CD14-positive monocyte (primary cell): ENCODE results near the gene CHST11. TPM values are rescaled to one million over a fixed set of nuclear protein-coding genes. Genes with fewer than 3 reads are reported as not detected.
A peak's percentile ranks its signal among the peaks of the same experiment; 100 is the strongest.

Experiments used
- DNase-seq, 3 donors: peaks; one replicate each; pipeline ENCODE4 v3.0.0-alpha.2; 2011 to 2022
- H2AFZ ChIP-seq: 2 replicates; pipeline ENCODE4 v1.6.0; 2012; ENCODE audit warnings: mild to moderate bottlenecking, low read depth, low read length, inconsistent platforms; ENCODE audit not compliant: insufficient read depth, poor library complexity, severe bottlenecking
- H3K27ac ChIP-seq, 2 donors: 1 replicate in 1 of 2; 2 replicates in 1 of 2; pipeline ENCODE4 v1.5.1; 2012 to 2013; ENCODE audit warnings: low read length in 2 of 2, control low read depth in 1 of 2, inconsistent platforms in 1 of 2, low read depth in 1 of 2, mild to moderate bottlenecking in 1 of 2
- H3K27me3 ChIP-seq, 2 donors: one replicate each; pipeline versions ENCODE4 v1.6.0 to v1.6.1; 2011 to 2013; ENCODE audit warnings: low read length in 2 of 2; ENCODE audit not compliant: control insufficient read depth in 2 of 2, insufficient read depth in 2 of 2
- H3K36me3 ChIP-seq, 2 donors: replicated peaks in 1 of 2; 1 replicate in 1 of 2; 2 replicates in 1 of 2; pipeline versions ENCODE4 v1.5.1 to v1.6.1; 2012 to 2013; ENCODE audit warnings: low read length in 2 of 2, control low read depth in 1 of 2, inconsistent platforms in 1 of 2, mild to moderate bottlenecking in 1 of 2; ENCODE audit not compliant: insufficient read depth in 2 of 2, control insufficient read depth in 1 of 2
- H3K4me1 ChIP-seq, 2 donors: 1 replicate in 1 of 2; 2 replicates in 1 of 2; pipeline versions ENCODE4 v1.5.1 to v1.6.1; 2012 to 2013; ENCODE audit warnings: low read length in 2 of 2, control low read depth in 1 of 2, inconsistent platforms in 1 of 2, mild to moderate bottlenecking in 1 of 2, moderate library complexity in 1 of 2; ENCODE audit not compliant: insufficient read depth in 2 of 2, control insufficient read depth in 1 of 2
- H3K4me2 ChIP-seq: replicated peaks from 2 replicates; pipeline ENCODE3; 2012; ENCODE audit warnings: low read length, moderate library complexity, mild to moderate bottlenecking; ENCODE audit not compliant: poor library complexity, severe bottlenecking; ENCODE audit errors: extremely low read depth
- H3K4me3 ChIP-seq, 3 experiments: fragments of 200-600 bp in 1 of 3; sonication (generic) in 1 of 3; replicated peaks in 1 of 3; 1 replicate in 2 of 3; 2 replicates in 1 of 3; pipeline ENCODE4 v1.5.1; 2011 to 2013; ENCODE audit warnings: low read length in 3 of 3, mild to moderate bottlenecking in 3 of 3, control low read depth in 2 of 3, low read depth in 2 of 3, inconsistent platforms in 1 of 3, moderate library complexity in 1 of 3
- H3K79me2 ChIP-seq: 2 replicates; pipeline ENCODE4 v1.6.0; 2012; ENCODE audit warnings: mild to moderate bottlenecking, control low read depth, inconsistent platforms, low read length, moderate library complexity; ENCODE audit not compliant: insufficient read depth
- H3K9ac ChIP-seq: 2 replicates; pipeline ENCODE4 v1.6.0; 2017; ENCODE audit warnings: low read length, mild to moderate bottlenecking; ENCODE audit not compliant: insufficient read depth, poor library complexity, severe bottlenecking
- H3K9me3 ChIP-seq, 2 donors: replicated peaks in 1 of 2; 1 replicate in 1 of 2; 2 replicates in 1 of 2; pipeline versions ENCODE4 v1.5.1 to v1.6.1; 2012 to 2013; ENCODE audit warnings: low read length in 2 of 2, control low read depth in 1 of 2; ENCODE audit not compliant: control insufficient read depth in 1 of 2, insufficient read depth in 1 of 2
- H4K20me1 ChIP-seq: 2 replicates; pipeline ENCODE4 v1.6.0; 2012; ENCODE audit warnings: mild to moderate bottlenecking, low read length, control low read depth, moderate library complexity; ENCODE audit not compliant: insufficient read depth
- H3K27ac Mint-ChIP-seq, 7 donors: one replicate each; pipeline ENCODE4 v1.8.0; 2020; ENCODE audit warnings: mild to moderate bottlenecking in 7 of 7, mixed read lengths in 7 of 7, moderate library complexity in 6 of 7, inconsistent platforms in 2 of 7
- H3K27me3 Mint-ChIP-seq, 3 donors: one replicate each; pipeline ENCODE4 v1.8.0; 2021 to 2022; ENCODE audit warnings: low read depth in 3 of 3, mild to moderate bottlenecking in 3 of 3, mixed read lengths in 3 of 3, moderate library complexity in 3 of 3, inconsistent platforms in 1 of 3
- H3K36me3 Mint-ChIP-seq, 2 donors: one replicate each; pipeline ENCODE4 v1.8.0; 2020; ENCODE audit warnings: mixed read lengths in 2 of 2, inconsistent platforms in 1 of 2, mild to moderate bottlenecking in 1 of 2
- H3K4me1 Mint-ChIP-seq: one replicate; pipeline ENCODE4 v1.8.0; 2020; ENCODE audit warnings: mild to moderate bottlenecking, mixed read lengths
- H3K4me3 Mint-ChIP-seq, 2 donors: one replicate each; pipeline ENCODE4 v1.8.0; 2020; ENCODE audit warnings: mild to moderate bottlenecking in 2 of 2, mixed read lengths in 2 of 2, moderate library complexity in 1 of 2
- H3K9me3 Mint-ChIP-seq, 7 donors: one replicate each; pipeline ENCODE4 v1.8.0; 2020 to 2022; ENCODE audit warnings: mixed read lengths in 7 of 7, mild to moderate bottlenecking in 6 of 7, moderate library complexity in 6 of 7, inconsistent platforms in 2 of 7
- CTCF ChIP-seq: fragments of 200-600 bp; IDR thresholded peaks from one replicate; pipeline ENCODE4 v1.8.0; 2022; ENCODE audit warnings: antibody characterized with exemption, mild to moderate bottlenecking
- WGBS: methylation state at CpG from one replicate; pipeline ENCODE4 v1.1.5; 2013; ENCODE audit warnings: missing lambda C conversion rate; ENCODE audit not compliant: insufficient coverage; 5-methylcytosine and 5-hydroxymethylcytosine counted together
- intact Hi-C, 2 donors: fragments of 100-400 bp; cut with micrococcal nuclease; formaldehyde crosslinking; loops; one replicate each; pipeline versions ENCODE4 v1.15.0 to v1.15.1; 2023
- polyA plus RNA-seq, 3 donors: library from polyadenylated mRNA; depleted of rRNA in 1 of 3; unstranded in 2 of 3; stranded (reverse) in 1 of 3; fragments of 300-500 nt in 2 of 3; fragments of >200 nt in 1 of 3; fragmentation: Illumina TruSeq in 2 of 3; gene quantifications; 1 replicate in 2 of 3; 2 replicates in 1 of 3; pipeline ENCODE4 v1.2.3, GENCODE V29; 2012 to 2021

The CHST11 gene
- polyA plus RNA-seq, 3 donors = 44.4 to 66.6 (median 48.4) TPM

- Histone ChIP-seq H3K9me3 (no peaks in the 10 kb centered on the region), H3K4me3 (no peak overlapping the region), H3K36me3 (peaks cover 11 to 31% of the 10 kb centered on the region in 2 donors), H3K9ac (no peak overlapping the region), H3K4me1 (peaks cover under 1 to 7% of the 10 kb centered on the region in 2 donors), H3K79me2 (peaks cover 89% of the 10 kb centered on the region), H3K27ac (peak overlapping the region in 1 of 2 donors; percentile 26), H4K20me1 (peaks cover 76% of the 10 kb centered on the region), H3K4me2 (no peak overlapping the region), H2AFZ (no peak overlapping the region), H3K27me3 (no peaks in the 10 kb centered on the region)
- H3K36me3 Mint-ChIP-seq = peaks cover 35 to 46% of the 10 kb centered on the region in 2 donors
- H3K4me3 Mint-ChIP-seq = no peak overlapping the region
- peak overlapping the region in 3 of 7 donors; percentile 13 to 50 (median 37) for H3K27ac Mint-ChIP-seq
- WGBS = 98% methylated on average over 6 of the region's 7 CpGs
- TF ChIP-seq CTCF = no peak
- H3K27me3 Mint-ChIP-seq = peaks cover 0 to 2% (median 0%) of the 10 kb centered on the region in 3 donors
- H3K9me3 Mint-ChIP-seq = peaks cover 0 to 1% (median 0%) of the 10 kb centered on the region in 7 donors
- H3K4me1 Mint-ChIP-seq = peaks cover 19% of the 10 kb centered on the region
- intact Hi-C loops = no loop called here
- no peak for DNase-seq
These were observed 244.6 kb downstream of the CHST11 start for GRCh38 chr12:104701301-104701700.

- no peak for DNase-seq
- Histone ChIP-seq H3K4me2 (no peak overlapping the region), H3K79me2 (peaks cover 89% of the 10 kb centered on the region), H3K4me3 (no peak overlapping the region), H3K9me3 (no peaks in the 10 kb centered on the region), H3K9ac (no peak overlapping the region), H3K27me3 (no peaks in the 10 kb centered on the region), H3K27ac (peak overlapping the region in 1 of 2 donors; percentile 26), H2AFZ (no peak overlapping the region), H4K20me1 (peaks cover 80% of the 10 kb centered on the region), H3K36me3 (peaks cover 11 to 33% of the 10 kb centered on the region in 2 donors), H3K4me1 (peaks cover 0 to 7% of the 10 kb centered on the region in 2 donors)
- H3K4me3 Mint-ChIP-seq = no peak overlapping the region
- peak overlapping the region in 1 of 7 donors; percentile 37 for H3K27ac Mint-ChIP-seq
- peaks cover 35 to 50% of the 10 kb centered on the region in 2 donors for H3K36me3 Mint-ChIP-seq
- no peak for TF ChIP-seq CTCF
- no CpG with 5 or more reads among the region's 3 CpGs for whole genome bisulfite sequencing
- H3K9me3 Mint-ChIP-seq = peaks cover 0 to 1% (median 0%) of the 10 kb centered on the region in 7 donors
- intact Hi-C loops = no loop called here
- peaks cover 0 to 2% (median 0%) of the 10 kb centered on the region in 3 donors for H3K27me3 Mint-ChIP-seq
- peaks cover 19% of the 10 kb centered on the region for H3K4me1 Mint-ChIP-seq
These were observed 245.0 kb downstream of the CHST11 start for GRCh38 chr12:104701756-104702155.
